HPDE6-E6E7 (cell line): ENCODE data around the gene SHANK1.
"Not testable (repeated sequence)": the region's sequence is repeated elsewhere in the genome, so short reads cannot be mapped to it uniquely, and the experiment has no call there.

Source experiments
- DNase-seq: peaks from one replicate; pipeline ENCODE4 v3.0.0; 2011; ENCODE audit warnings: missing footprints; ENCODE audit errors: extremely low spot score

SHANK1 gene

DNA sequence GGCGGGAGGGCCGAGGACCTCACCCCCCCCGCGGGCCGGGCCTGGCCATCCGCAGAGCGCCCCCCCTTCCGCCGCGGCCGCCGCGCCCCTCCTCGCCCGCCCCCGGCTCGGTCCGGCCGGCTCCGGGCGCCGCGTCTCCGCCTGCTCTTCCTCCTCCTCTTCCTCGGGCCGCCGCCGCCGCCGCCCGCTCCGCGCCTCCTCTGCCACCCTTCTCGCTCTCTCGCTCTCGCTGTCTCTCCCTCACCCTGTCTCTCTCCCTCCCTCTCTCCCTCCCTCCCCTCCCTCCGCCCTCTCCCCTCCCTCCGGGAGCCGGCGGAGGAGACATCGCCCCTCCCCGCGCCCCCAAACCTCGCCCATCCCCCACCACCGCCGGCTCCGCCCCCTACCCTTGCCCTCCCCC, at the start of gene SHANK1:
TSS of gene SHANK1 (minus strand) at position 237 of the 400 bp plus-strand sequence. CDS start 2,883 bp downstream, outside the sequence.
- no peak for DNase-seq

DNA sequence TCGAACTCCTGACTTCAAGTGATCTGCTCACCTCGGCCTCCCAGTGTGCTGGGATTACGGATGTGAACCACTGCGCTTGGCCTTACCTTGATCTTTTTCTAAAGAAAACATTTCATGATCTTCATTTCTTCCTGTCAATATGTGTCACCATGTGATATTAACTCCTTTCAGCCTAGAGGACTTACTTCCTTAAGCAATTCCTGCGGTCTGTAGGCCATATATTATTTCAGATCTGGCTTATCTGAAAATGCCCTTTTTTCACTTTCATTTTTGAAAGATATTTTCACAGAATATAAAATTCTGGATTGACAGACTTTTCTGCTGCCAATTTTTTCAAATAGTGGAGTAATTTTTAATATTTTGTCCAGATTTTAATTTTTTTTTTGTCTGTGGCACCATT, 48.7 kb upstream of the SHANK1 start:
- DNase-seq, result no peak

DNA sequence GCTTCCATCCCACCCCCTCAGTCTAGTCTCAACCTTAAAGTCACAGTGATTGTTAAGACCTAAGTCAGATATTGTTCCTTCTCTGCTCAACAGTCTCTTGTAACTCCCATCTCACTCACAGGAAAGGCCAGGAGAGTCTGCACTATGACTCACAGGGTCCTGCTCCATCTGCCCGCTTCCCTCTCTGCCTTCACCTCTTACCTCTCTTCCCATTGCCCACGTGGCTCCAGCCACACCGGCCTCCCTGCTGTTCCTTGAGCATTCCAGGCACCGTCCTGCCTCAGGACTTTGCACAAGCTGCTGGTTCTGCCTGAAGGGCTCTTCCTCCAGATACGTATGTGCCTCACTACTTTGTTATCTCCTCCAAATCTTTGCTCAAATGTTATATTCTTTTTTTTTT, 47.7 kb upstream of the SHANK1 start:
- DNase-seq, result not testable (repeated sequence)

DNA sequence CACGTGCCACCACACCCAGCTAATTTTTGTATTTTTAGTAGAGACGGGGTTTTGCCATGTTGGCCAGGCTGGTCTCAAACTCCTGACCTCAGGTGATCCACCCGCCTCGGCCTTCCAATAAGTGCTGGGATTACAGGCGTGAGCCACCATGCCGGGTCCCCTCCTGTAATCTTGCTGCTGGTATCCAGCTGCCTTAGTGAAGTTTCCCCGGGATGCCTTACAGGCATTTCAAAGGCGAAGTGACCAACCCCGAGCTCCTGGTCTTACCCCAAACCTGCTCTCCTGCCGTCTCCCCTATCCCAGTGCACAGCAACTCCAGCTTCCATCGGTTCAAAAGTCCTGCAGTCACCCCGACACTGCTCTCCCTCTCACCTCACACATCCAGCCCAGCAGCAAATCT, 47.1 kb upstream of the SHANK1 start:
- not testable (repeated sequence) for DNase-seq

DNA sequence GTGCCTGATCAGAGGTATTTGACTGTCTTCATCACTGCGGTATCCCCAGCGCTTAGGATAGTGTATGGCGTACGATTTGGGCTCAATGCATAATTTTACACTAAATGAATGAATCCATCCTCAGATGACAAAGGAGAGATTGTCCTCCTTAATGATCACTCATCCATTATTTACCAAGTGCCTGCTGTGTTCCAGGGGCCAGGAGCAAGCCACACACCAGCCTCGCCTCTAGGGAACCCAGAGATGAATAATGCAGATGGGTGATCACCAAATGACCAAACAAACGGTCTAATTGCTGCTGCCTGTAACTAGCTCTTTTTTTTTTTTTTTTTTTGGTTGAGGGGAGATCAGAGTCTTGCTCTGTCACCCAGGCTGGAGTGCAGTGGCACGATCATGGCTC, 44.8 kb upstream of the SHANK1 start:
- DNase-seq, result no peak

DNA sequence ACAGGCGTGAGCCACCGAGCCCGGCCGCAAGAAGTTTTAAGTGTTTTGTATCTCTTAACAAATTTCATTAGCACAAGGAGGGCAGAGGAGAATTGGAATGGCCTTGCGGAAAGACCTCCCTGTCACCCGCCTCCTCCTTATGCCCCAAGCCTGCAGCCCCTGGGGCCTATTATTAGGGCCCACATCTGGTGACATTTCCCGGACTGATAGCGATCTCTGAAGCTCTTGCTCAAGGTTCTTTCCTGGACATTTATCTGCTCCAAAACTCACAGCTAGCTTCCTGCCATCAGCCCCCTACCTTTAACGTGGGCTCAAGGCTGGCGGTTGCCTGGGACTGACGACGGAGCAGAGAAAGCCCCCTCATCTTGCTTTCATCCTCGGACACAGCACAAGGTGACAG, 43.9 kb upstream of the SHANK1 start:
- DNase-seq, result not testable (repeated sequence)

DNA sequence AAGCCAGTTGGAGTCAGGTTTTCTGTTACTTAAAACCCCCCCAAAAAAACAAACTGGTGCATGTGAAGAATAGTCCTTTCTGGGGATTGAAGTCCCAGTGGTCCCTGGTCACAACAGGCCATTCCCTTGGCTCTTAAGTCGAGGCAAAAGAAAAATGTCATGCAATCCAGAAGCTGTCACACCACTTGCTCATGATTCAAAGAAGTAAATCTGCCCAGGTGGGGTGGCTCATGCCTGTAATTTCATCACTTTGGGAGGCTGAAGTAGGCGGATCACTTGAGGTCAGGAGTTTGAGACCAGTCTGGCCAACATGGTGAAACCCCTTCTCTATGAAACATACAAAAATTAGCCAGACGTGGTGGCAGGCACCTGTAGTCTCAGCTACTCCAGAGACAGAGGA, 41.9 kb upstream of the SHANK1 start:
- not testable (repeated sequence) for DNase-seq

DNA sequence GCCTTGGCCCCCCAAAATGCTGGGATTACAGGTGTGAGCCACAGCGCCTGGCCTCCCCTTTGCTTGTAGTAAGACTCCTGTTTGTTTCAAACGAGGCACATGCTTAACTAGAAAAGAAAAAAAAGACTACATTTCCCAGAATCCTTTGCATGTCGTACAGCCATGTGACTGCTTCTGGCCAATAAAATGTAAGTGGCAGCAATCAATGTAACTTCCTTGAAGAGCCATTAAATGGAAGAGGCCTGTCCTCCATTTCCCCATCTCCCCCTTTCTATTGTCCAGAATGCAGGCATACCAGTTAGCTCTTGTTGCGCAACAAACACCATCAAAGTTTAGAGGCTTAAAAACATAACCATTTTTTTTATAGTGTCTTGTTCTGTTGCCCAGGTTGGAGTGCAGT, 40.3 kb upstream of the SHANK1 start:
- DNase-seq, result no peak

- DNase-seq, result not testable (repeated sequence)
These were observed 39.5 kb upstream of the SHANK1 start for GRCh38 chr19:50759076-50759475.

DNA sequence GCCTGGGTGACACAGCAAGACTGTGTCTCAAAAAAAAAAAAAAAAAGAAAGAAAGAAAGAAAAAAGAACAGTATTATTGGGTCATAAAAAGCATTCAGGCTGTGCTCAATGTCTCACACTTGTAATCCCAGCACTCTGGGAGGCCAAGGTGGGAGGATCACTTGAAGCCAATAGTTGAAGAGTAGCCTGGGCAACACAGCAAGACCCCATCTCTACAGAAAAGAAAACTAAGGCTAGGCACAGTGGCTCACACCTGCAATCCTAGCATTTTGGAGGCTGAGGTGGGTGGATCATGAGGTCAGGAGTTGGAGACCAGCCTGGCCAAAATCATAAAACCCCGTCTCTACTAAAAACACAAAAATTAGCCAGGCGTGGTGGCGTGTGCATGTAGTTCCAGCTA, 38.0 kb upstream of the SHANK1 start:
- DNase-seq, result not testable (repeated sequence)

- DNase-seq, result not testable (repeated sequence)
These were observed 36.6 kb upstream of the SHANK1 start for GRCh38 chr19:50756244-50756643.

- DNase-seq, result no peak
These were observed 34.3 kb upstream of the SHANK1 start for GRCh38 chr19:50753879-50754278.

- DNase-seq, result no peak
These were observed 30.4 kb upstream of the SHANK1 start for GRCh38 chr19:50750010-50750409.

DNA sequence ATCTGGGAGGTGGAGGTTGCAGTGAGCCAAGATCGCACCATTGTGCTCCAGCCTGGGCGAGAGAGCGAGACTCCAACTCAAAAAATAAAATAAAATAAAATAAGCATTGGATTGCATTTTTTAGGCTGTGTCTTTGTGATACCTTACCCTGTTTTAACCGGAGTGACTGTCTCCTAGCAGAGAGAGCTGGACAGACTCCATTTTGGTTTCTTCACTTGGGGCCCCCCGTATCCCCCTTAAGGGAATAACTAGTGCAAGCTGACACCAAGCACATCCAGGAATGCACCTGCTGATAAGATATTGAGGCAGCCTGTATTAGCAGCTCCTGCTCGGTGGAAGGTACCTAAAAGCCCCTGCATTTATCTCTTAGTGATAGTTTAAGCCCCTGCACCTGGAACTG, 29.9 kb upstream of the SHANK1 start:
- no peak for DNase-seq

GRCh38 chr19:50747141-50747540, 27.5 kb upstream of the SHANK1 start:
- DNase-seq, result not testable (repeated sequence)

DNA sequence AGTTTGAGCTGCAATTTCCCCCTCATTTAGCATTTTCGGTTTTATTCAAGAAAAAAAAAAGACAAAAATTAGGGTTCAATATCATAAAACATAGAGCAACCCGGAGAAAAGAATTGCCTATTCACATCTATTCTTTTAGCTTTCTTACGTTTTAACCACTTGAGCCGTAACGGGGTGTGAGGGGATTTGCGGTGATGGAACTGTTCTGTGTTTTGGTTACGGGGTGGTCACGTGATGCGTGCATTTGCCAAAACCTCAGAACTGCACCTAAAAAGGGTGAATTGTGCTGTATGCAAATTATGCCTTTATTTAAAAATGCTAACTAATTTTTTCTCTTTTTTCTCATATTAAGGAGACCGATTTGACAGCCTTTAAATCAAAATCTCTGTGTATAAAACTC, 25.6 kb upstream of the SHANK1 start:
- DNase-seq, result no peak

DNA sequence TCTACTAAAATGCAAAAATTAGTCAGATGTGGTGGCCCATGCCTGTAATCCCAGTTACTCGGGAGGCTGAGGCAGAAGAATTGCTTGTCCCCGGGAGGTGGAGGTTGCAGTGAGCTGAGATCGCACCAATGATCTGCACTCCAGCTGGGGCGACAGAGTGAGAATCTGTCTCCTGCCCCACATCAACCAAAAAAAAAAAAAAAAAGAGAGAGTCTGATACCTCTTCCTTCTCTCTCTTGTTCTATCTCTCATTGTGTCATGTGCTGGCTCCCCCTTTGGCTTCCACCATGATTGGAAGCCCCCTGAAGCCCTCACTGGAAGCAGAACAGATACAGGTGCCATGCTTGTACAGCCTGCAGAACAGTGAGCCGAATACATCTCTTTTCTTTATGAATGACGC, 23.9 kb upstream of the SHANK1 start:
- DNase-seq, result no peak

DNA sequence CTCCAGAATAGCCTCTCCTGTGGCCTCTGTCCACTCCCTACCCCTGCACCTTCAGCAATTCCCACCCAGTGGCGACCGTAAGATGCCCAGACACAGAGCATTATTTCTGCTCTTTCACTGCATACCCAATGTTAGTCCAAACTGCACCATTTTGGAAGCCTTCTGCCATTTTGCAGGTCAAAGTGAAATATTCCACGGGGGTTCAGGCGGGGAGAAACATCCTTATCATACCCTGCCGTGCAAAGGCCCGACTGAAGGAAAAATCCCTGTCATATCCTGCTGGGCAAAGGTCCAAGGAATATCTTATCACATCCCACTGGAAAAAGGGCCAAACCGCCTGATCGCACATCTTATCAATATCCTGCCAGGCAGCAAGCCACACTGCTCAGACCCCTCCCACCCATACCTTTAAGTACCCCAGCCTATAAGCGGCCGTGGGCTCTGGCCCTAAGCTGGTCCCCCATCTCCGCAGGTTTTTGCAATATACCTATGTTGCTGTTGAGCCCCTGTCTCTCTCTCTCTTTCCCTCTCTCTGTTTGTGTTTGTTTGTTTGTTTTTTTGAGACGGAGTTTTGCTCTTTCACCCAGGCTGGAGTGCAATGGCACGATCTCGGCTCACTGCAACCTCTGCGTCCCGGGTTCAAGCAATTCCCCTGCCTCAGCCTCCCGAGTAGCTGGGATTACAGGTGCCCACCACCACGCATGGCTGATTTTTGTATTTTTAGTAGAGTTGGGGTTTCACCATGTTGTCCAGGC, 21.8 kb upstream of the SHANK1 start:
- DNase-seq, result no peak

GRCh38 chr19:50739914-50740426, 20.4 kb upstream of the SHANK1 start:
- no peak for DNase-seq

GRCh38 chr19:50739132-50739913, 19.7 kb upstream of the SHANK1 start:
- no peak for DNase-seq

DNA sequence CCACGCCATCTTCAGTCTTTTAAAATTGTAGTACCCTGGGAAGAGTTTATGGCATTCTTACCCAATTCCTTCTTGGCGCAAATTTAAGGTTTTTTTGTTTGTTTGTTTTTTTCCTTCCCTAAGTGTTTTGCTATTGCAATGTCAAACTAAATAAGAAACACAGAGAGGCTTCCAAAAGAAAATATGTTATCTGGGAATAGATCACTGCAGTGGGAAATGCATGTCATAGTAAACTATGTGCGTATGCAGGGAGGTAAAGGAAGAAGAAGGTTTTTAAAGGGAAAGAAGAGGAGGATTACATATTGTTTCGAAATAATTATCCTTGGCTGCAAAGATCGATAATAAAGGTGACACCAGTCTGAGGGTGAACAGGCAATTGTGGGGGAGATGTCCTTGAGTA, 16.7 kb upstream of the SHANK1 start:
- DNase-seq, result no peak

- no peak for DNase-seq
These were observed 16.3 kb upstream of the SHANK1 start for GRCh38 chr19:50735869-50736268.

GRCh38 chr19:50729894-50730293, 10.3 kb upstream of the SHANK1 start:
- no peak for DNase-seq
